B cell (primary cell): Measurements from ENCODE around the gene SEMA3B. TPM values are rescaled to one million over a fixed set of nuclear protein-coding genes. Genes with fewer than 3 reads are reported as not detected.

Experiments used
- ATAC-seq: fragments of 200-7000 bp; cut with Tn5 transposase; one replicate; pipeline ENCODE4 v1.10.0; 2021; ENCODE audit warnings: low read depth, mild to moderate bottlenecking, moderate number of reproducible peaks, moderate library complexity
- CTCF ChIA-PET: fragments of 350-600 bp; sonication (Branson Sonifier 250); formaldehyde crosslinking; loops from one replicate; lab custom pipeline; 2021; ENCODE audit warnings: antibody characterized with exemption, inconsistent platforms; lab: Charles Lee
- POLR2A ChIA-PET: fragments of 350-600 bp; sonication (Branson Sonifier 250); formaldehyde crosslinking; loops from one replicate; lab custom pipeline; 2021; ENCODE audit warnings: antibody characterized with exemption; lab: Charles Lee
- DNase-seq: peaks from one replicate; pipeline ENCODE4 v3.0.0; 2013
- H2AFZ ChIP-seq: 2 replicates; pipeline ENCODE4 v1.6.1; 2012; ENCODE audit warnings: mild to moderate bottlenecking, low read depth, low read length; ENCODE audit not compliant: insufficient read depth, poor library complexity, severe bottlenecking
- H3K27ac ChIP-seq, 2 donors: 1 replicate in 1 of 2; 2 replicates in 1 of 2; pipeline ENCODE4 v1.5.1; 2012 to 2013; ENCODE audit warnings: low read length in 2 of 2, mild to moderate bottlenecking in 2 of 2, moderate library complexity in 1 of 2
- H3K27me3 ChIP-seq, 4 experiments: fragments of 200-600 bp in 1 of 4; sonication (generic) in 1 of 4; replicated peaks in 1 of 4; 1 replicate in 2 of 4; 2 replicates in 2 of 4; pipeline versions ENCODE4 v1.6.1 to v1.7.0; 2013 to 2016; ENCODE audit warnings: low read length in 3 of 4, mild to moderate bottlenecking in 2 of 4, mixed read lengths in 1 of 4, moderate library complexity in 1 of 4; ENCODE audit not compliant: insufficient read depth in 4 of 4, control insufficient read depth in 3 of 4; ENCODE audit errors: control extremely low read depth in 1 of 4
- H3K36me3 ChIP-seq, 2 experiments: replicated peaks in 1 of 2; 1 replicate in 1 of 2; 2 replicates in 1 of 2; pipeline versions ENCODE4 v1.6.1 to v1.7.1; 2013; ENCODE audit warnings: low read length in 1 of 2; ENCODE audit not compliant: insufficient read depth in 2 of 2, control insufficient read depth in 1 of 2; ENCODE audit errors: control extremely low read depth in 1 of 2, extremely low read depth in 1 of 2
- H3K4me1 ChIP-seq, 2 donors: fragments of 200-600 bp in 1 of 2; sonication (generic) in 1 of 2; 1 replicate in 1 of 2; 2 replicates in 1 of 2; pipeline versions ENCODE4 v1.5.1 to v1.6.1; 2013 to 2017; ENCODE audit warnings: low read length in 2 of 2; ENCODE audit not compliant: control insufficient read depth in 2 of 2, insufficient read depth in 2 of 2
- H3K4me2 ChIP-seq: replicated peaks from 2 replicates; pipeline ENCODE3; 2012; ENCODE audit warnings: mild to moderate bottlenecking, low read depth, low read length; ENCODE audit not compliant: poor library complexity, severe bottlenecking
- H3K4me3 ChIP-seq, 5 experiments: fragments of 200-600 bp in 1 of 5; sonication (generic) in 1 of 5; 1 replicate in 3 of 5; 2 replicates in 2 of 5; pipeline versions ENCODE4 v1.5.1 to v1.7.0; 2011 to 2016; ENCODE audit warnings: low read length in 4 of 5, mild to moderate bottlenecking in 4 of 5, low read depth in 2 of 5, control low read depth in 1 of 5, moderate library complexity in 1 of 5; ENCODE audit not compliant: insufficient read depth in 1 of 5; ENCODE audit errors: control extremely low read depth in 1 of 5, extremely low read depth in 1 of 5
- H3K79me2 ChIP-seq: fragments of 200-600 bp; sonication (generic); one replicate; pipeline ENCODE4 v1.6.0; 2016; ENCODE audit warnings: low read length; ENCODE audit not compliant: control insufficient read depth, insufficient read depth
- H3K9ac ChIP-seq: fragments of 200-600 bp; sonication (generic); 2 replicates; pipeline ENCODE4 v1.6.1; 2017; ENCODE audit warnings: mild to moderate bottlenecking, low read length, moderate library complexity
- H3K9me3 ChIP-seq, 3 donors: one replicate each; pipeline versions ENCODE4 v1.6.1 to v1.7.1; 2013; ENCODE audit warnings: low read length in 2 of 3; ENCODE audit not compliant: control insufficient read depth in 2 of 3, insufficient read depth in 1 of 3; ENCODE audit errors: control extremely low read depth in 1 of 3
- H4K20me1 ChIP-seq: 2 replicates; pipeline ENCODE4 v1.6.0; 2012; ENCODE audit warnings: mild to moderate bottlenecking, low read length; ENCODE audit not compliant: insufficient read depth, control insufficient read depth, poor library complexity, severe bottlenecking
- H3K27ac Mint-ChIP-seq: one replicate; pipeline ENCODE4 v1.8.0; 2021; ENCODE audit warnings: mixed read lengths
- H3K27me3 Mint-ChIP-seq: one replicate; pipeline ENCODE4 v1.8.0; 2021; ENCODE audit warnings: mixed read lengths
- H3K4me1 Mint-ChIP-seq: one replicate; pipeline ENCODE4 v1.8.0; 2021; ENCODE audit warnings: mixed read lengths
- H3K4me3 Mint-ChIP-seq: one replicate; pipeline ENCODE4 v1.8.0; 2021; ENCODE audit warnings: mixed read lengths
- H3K9me3 Mint-ChIP-seq: one replicate; pipeline ENCODE4 v1.8.0; 2022; ENCODE audit warnings: mixed read lengths; ENCODE audit not compliant: insufficient read depth
- EZH2 ChIP-seq: IDR thresholded peaks from 2 replicates; pipeline ENCODE4 v1.6.1; 2012; ENCODE audit warnings: borderline replicate concordance, low read depth, mild to moderate bottlenecking, moderate library complexity, low read length; ENCODE audit not compliant: insufficient read depth, poor library complexity, severe bottlenecking
- WGBS: methylation state at CpG from one replicate; pipeline ENCODE4 v1.1.5; 2013; ENCODE audit warnings: missing lambda C conversion rate; ENCODE audit not compliant: insufficient coverage; 5-methylcytosine and 5-hydroxymethylcytosine counted together
- intact Hi-C: fragments of 100-400 bp; cut with micrococcal nuclease; formaldehyde crosslinking; loops from one replicate; pipeline ENCODE4 v1.10.0; 2022
- polyA plus RNA-seq: library from polyadenylated mRNA; depleted of rRNA; stranded (reverse); fragments of >200 nt; gene quantifications from 2 replicates; pipeline ENCODE4 v1.2.3, GENCODE V29; 2012
- total RNA-seq, 2 donors: library from RNA; stranded (reverse); fragments of 120-200 nt in 1 of 2; gene quantifications; 1 replicate in 1 of 2; 2 replicates in 1 of 2; pipeline versions ENCODE4 v1.2.3 to v1.2.4, GENCODE V29; 2013 to 2022
- TF ChIP-seq, protein P1 (sequence below): fragments of 200-600 bp; IDR thresholded peaks from one replicate; pipeline ENCODE4 v1.8.0; 2022; ENCODE audit warnings: antibody characterized with exemption, mild to moderate bottlenecking

Gene SEMA3B
- total and polyA plus RNA-seq, 2 donors (not counting 1 experiment from before 2014, with no cell fraction given): 0.34 to 0.52 TPM

DNA sequence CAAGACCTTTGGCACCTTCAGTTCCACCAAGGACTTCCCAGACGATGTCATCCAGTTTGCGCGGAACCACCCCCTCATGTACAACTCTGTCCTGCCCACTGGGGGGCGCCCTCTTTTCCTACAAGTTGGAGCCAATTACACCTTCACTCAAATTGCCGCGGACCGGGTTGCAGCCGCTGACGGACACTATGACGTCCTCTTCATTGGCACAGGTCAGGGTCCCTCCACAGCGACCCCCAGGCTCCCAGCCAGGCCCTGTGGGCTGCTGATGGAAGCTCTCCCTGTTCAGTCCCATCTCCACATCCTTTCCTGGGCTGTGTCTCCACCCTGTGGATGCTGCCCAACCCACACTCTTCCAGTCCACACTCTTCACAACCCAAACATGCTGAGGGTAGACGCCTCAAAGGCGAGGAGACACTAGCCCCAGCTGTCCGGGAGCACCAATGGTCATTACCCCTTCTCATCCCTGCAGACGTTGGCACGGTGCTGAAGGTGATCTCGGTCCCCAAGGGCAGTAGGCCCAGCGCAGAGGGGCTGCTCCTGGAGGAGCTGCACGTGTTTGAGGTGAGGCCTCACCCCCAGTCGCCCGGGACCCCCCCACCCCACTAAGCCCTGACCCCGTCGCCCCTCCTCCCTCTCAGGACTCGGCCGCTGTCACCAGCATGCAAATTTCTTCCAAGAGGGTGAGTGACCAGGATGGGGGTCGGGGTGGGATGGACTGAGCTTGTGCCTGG lies 5.6 kb downstream of the SEMA3B start:
- Histone ChIP-seq H3K27ac (no peak overlapping the region), H3K4me2 (peak overlapping the region; percentile 61), H3K79me2 (no peaks in the 10 kb centered on the region), H3K9me3 (peaks cover 0 to 3% (median 0%) of the 10 kb centered on the region in 3 donors), H3K36me3 (no peaks in the 10 kb centered on the region), H3K9ac (no peak overlapping the region), H2AFZ (no peak overlapping the region), H4K20me1 (peaks cover 10% of the 10 kb centered on the region), H3K27me3 (peaks cover 0 to 57% (median 21%) of the 10 kb centered on the region in 4 experiments), H3K4me3 (no peak overlapping the region), H3K4me1 (peaks cover 33 to 39% of the 10 kb centered on the region in 2 donors)
- Mint-ChIP-seq H3K4me3 (peak overlapping the region; percentile 68), H3K4me1 (peaks cover 26% of the 10 kb centered on the region), H3K9me3 (no peaks in the 10 kb centered on the region), H3K27me3 (peaks cover 28% of the 10 kb centered on the region), H3K27ac (peak overlapping the region; percentile 59)
- no peak for TF ChIP-seq EZH2
- TF ChIP-seq, protein P1, sequence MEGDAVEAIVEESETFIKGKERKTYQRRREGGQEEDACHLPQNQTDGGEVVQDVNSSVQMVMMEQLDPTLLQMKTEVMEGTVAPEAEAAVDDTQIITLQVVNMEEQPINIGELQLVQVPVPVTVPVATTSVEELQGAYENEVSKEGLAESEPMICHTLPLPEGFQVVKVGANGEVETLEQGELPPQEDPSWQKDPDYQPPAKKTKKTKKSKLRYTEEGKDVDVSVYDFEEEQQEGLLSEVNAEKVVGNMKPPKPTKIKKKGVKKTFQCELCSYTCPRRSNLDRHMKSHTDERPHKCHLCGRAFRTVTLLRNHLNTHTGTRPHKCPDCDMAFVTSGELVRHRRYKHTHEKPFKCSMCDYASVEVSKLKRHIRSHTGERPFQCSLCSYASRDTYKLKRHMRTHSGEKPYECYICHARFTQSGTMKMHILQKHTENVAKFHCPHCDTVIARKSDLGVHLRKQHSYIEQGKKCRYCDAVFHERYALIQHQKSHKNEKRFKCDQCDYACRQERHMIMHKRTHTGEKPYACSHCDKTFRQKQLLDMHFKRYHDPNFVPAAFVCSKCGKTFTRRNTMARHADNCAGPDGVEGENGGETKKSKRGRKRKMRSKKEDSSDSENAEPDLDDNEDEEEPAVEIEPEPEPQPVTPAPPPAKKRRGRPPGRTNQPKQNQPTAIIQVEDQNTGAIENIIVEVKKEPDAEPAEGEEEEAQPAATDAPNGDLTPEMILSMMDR: peak; percentile 71
- ChIA-PET POLR2A (interaction anchor here (0.6 to 0.7 kb wide), 4 partner anchors 66 to 1226 kb away, joined by 3 to 6 read pairs (median 4); partner anchors contain the start of gene RASSF1), CTCF (interaction anchor here (0.8 to 3.0 kb wide), 9 partner anchors 18 to 154 kb away, joined by 3 to 12 read pairs (median 4); partner anchors contain the start of genes GNAT1 and IFRD2)
- ATAC-seq: no peak
- DNase-seq: peak; percentile 83
- 10% methylated on average over 19 of the region's 26 CpGs for WGBS
- intact Hi-C loops: loop anchor here (1.0 kb wide), 1 partner anchor 50 kb away; no protein-coding TSS in a partner anchor
